Kidney capillary endothelial cell (primary cell): Measurements from ENCODE around the gene CCDC7.
"Not testable (repeated sequence)": the region's sequence is repeated elsewhere in the genome, so short reads cannot be mapped to it uniquely, and the experiment has no call there.

Source experiments
- DNase-seq: peaks from one replicate; pipeline ENCODE4 v3.0.0-alpha.2; 2018; ENCODE audit warnings: low spot score

CCDC7 gene

DNA sequence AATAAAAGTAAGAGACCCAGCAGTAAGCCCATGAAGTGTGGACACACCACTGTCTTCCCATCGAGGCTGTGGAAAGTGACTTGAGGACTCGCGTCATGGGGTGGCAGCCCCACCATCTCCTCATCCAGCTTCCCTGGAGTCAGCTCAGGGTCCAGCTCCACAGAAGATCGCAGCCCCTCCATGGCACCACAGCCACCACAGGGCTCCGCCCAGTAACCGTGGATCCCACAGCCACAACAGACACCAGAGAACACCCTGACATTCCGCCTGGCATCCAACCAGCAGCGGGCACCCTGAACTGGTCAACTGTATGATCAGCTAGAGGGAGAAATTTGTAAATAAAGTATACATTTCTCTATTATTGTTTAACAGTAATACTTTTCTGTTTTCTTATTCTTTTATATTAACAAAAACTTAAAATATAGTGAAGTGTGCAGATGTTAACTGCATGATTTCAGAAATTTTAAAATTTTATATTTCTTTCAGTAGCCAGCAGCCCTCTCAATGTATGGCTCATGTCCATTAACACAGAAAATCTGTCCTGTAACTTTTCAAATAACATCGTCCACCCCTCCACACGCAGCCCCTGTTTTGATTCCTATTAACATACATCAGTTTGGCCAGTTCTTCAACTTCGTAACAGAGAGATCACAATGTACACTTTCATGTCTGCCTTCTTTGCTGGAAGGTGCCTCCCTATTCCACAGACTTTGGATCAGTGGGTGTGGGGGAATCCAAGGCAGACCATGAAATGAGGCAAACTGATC lies 442.4 kb downstream of the CCDC7 start:
- no peak for DNase-seq

DNA sequence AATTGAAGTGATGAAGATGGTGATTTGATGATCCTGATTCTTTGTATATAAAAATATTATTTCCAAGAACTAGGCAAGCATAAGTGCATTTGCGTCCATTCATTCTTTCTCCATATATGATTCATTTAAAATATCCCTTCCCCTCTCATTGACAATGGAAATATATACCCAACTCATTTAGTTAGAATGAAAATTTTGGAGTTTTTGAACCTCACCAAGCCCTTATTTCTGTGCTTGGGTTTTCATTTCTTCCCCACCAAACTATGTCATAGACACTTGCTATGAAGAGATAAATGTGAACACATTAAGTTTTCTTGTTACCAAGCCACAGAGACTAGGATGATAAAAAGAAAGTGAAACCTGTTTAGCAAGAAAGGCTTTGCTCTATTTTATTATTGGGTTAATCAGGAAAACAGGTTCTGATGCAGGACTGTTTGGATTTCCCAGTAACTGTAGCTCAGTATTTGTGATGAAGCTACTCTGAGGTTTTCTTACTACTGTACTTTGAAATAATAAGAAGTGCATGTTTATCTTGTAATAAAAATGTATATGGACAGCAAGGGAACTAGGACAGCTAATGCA lies 443.8 kb downstream of the CCDC7 start:
- no peak for DNase-seq

DNA sequence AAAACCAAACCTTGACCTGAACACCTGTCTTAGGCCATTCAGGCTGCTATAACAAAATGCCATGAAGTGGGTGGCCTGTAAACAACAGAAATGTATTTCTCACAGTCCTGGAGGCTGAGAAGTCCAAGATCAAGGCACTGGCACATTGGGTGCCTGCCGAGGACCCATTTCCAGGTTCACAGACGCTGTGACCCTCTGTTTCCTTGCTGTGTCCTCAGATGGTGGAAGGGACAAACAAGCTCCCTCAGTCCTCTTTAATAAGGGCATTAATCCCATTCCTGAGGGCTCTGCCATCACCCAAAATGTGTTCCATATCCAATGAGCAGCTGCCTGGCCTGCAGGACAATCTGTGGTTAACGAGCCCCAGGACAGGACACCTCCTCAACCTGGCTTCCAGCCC lies 444.5 kb downstream of the CCDC7 start:
- no peak for DNase-seq

DNA sequence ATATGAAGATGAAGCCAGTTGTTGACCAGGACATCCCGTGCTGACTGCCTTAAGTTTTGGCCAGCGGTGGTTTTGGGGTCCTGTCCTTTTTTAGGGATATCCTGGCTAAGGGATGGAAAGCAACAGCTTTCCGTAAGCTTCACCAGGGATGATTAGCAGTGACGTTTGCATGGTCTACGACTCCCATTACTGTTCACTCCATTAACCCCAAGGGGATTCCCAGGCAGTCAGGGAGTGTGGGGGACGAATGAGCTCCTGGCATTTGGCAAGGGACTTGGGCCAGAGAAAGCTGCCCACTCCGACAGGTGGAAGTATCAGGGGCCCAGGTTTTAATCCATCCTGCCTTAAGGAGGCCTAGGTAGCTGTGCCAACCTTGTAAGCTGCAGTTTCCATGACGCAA lies 445.3 kb downstream of the CCDC7 start:
- DNase-seq, result no peak

DNA sequence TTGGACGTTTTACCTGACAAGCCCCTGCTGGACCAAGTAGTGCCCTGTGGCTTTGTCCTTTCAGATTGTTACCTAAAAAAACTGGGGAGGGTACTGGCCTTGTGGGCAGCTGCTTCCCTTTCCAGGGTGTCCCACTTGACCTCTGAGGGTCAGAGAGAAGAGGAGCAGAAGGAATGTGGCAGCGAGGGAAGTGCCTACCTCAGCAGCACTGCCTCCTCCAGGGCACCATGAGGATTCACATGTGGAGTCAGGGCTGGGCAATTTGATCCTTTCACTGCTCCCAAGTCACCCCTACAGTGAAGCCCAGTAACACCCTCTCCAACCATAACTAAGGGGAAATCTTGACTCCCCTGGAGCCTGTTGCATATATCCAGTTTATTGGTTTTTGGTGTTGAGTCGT lies 447.5 kb downstream of the CCDC7 start:
- DNase-seq, result no peak

DNA sequence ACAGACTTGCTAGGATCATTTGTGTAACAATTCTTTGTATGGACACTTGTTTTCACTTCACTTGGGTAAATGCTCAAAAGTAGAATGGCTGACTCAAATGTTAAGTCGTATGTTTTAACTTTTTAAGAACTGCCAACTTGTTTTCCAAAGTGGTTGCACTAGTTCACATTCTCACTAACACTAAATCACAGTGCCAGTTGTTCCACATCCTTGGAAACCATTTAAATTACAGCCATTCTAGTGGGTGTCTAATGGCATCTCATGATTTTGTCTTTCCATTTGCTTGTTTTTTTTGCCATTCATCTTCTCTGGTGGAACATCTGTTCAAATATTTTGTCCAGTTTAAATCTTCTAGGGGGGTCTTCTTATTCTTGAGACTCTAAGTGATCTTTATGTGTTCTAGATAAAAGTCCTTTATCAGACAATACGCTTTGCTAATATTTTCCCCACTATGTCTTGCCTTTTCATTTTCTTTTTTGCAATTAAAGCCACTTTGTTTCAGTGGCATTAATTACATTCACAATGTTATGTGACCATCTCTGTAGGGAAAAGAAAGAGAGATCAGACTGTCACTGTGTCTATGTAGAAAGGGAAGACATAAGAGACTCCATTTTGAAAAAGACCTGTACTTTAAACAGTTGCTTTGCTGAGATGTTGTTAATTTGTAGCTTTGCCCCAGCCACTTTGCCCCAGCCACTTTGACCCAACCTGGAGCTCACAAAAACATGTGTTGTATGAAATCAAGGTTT lies 448.1 kb downstream of the CCDC7 start:
- no peak for DNase-seq

DNA sequence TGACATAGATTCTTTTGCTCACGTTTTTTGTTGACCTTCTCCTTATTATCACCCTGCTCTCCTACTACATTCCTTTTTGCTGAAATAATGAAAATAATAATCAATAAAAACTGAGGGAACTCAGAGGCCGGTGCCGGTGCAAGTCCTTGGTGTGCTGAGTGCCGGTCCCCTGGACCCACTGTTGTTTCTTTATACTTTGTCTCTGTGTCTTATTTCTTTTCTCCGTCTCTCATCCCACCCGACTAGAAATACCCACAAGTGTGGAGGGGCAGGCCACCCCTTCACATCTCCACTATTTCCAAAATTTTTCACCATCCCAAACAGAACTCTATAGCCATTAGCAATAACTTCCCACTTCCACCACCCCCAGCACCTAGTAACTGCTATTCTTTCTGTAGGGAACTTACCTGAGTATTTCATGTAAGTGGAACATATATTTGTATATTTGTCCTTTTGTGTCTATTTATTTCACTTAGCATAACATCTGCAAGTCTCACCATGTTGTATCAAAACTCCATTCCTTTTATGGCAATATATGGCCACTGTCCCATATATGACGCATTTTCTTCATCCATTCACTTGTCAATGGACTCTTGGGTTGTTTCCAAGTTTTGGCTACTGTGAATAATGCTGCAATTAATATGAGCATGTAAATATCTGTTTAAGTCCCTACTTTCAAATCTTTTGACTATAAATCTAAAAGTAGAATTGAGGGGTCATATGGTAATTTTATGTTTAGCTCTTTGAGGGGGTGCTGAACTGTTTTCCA lies 449.4 kb downstream of the CCDC7 start:
- not testable (repeated sequence) for DNase-seq

DNA sequence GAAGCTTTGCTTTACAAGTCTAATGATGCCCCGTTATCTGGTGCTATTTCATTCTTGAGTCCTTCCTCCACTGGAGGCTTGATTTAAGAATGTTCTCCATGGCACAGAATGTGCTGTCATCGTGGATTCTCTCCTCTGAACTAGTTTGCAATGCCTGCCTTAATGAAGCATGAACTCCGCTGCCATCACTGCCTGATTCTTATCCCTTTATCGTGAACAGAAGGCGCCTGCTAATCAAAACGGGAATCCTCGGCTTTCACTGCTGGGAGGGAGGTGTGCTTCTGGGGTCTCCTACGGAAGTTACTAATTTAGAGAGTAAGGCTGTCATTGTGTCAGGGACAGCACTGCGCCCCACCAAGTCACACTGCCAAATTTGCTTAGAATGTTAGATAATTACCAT lies 455.9 kb downstream of the CCDC7 start:
- no peak for DNase-seq

DNA sequence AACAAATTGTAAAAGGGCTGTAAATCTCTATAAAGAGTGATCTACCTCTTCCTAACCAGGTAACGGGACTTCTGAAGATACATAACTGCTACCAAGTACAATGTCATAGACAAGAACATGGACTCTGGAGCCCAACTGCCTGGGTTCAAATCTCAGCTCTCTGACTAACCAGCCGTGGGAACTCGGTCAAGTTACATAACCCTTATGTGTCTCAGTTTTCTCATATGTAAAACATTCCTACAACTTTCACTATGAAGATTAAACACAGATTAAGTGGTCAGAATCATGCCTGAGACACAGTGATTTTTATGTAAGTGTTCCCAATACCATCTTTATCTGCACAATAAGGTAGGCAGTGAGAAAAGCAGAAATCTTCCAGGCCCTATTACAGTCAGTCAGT lies 459.5 kb downstream of the CCDC7 start:
- DNase-seq, result no peak

DNA sequence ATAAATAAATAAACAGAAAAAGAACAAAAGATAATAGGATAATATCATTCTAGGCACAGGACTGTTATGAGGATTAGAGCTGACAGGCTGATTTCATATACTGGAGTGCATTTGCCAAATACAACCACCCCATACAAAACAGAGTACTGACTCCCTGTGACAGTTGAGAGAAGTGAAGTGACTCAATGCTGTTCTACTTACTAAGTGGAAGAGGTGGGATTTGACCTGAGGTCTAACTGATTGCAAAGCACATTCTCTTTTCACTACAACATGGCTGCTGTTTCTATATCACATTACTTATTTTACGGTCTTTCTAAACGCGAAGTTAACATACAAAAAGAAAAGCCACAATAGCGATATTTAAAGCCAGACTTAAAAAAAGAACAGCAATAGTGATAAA lies 460.7 kb downstream of the CCDC7 start:
- DNase-seq, result no peak

DNA sequence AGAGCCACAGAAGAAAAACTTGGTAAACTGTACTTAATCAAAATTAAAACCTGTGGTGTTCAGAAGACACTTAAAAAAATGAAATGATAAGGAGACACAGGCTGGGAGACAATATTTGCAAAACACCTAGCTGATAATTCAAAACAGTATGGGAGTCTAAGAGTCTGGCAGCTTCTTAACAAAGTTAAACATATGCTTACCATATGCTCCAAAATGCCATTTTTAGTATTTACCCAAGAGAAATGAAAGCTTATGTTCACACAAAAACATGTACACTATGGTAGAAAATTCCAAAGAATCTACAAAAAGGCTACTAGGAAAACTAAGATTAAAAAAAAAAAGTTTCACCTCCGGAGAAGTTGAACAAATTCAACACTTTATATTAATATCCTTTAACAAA lies 463.5 kb downstream of the CCDC7 start:
- no peak for DNase-seq

DNA sequence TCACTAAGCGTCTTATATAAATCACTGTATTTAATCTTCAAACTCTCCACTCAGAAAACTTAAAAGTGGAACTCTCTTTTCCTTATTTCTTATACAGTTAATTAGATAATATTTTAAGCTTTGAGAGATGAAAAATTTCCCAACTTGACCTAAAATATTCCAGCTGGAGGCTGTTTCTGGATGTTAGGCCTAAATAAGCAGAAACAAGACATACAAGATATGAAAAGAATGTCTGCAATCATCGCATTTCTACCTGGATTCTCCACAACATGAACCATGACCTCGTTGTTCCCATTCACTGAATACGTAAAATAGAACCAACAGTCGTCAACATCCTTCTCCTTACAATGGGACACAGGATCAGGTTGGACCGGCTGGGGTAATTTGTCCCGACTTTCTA lies 464.0 kb downstream of the CCDC7 start:
- DNase-seq, result not testable (repeated sequence)

DNA sequence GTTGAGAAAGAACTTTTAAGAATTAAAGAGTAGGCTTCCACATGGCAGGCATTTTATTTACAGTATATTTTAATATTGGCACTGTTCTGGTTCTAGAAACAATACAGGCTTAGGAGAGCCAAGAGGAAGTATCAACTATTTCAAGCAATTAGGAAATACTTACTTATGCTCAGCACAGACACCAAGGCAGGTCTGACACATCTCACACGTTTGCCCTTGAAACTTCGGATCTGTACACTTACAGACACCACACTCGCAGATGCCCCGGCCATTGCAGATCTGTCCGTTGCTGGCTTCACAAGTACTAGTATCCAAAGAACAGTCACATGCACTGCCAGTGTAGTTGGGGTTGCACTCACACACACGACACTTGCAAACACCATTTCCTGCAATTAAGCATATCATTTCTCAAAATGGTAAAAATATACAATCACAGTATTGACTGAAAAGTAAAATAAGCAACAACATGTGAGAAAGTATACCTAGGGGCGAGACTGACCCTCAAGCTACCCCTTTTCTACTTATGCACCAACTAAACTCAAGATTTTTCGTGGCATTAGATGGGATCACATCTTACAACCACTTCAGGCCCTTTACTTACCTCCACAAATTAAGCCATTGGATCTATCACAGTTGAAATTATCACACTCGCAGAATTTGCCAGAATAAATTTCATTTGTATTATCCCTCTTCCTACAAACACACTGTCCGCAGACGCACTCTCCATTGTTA lies 465.5 kb downstream of the CCDC7 start:
- DNase-seq, result no peak

DNA sequence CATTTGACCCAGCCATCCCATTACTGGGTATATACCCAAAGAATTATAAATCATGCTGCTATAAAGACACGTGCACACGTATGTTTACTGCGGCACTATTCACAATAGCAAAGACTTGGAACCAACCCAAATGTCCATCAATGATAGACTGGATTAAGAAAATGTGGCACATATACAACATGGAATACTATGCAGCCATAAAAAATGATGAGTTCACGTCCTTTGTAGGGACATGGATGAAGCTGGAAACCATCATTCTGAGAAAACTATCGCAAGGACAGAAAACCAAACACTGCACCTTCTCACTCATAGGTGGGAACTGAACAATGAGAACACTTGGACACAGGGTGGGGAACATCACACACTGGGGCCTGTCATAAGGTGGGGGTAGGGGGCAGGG lies 471.9 kb downstream of the CCDC7 start:
- DNase-seq, result not testable (repeated sequence)

DNA sequence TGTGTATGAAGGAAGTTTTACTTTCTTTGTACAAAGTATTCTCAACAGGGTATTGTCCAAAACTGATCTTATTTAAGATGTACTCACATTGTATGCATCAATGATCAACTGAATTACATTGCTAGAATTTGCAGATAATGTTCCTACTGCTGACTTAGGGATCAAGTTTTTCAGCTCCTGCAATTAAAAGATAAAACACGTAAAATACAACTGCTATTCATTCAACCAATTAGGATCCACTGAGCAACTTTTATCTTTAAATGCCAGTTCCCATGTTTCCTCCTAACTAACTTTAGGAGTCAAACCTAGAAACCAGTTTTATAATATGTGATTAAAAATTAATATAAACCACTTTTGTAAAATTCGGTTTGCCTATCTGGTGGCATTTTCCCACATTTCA lies 476.2 kb downstream of the CCDC7 start:
- DNase-seq, result no peak

DNA sequence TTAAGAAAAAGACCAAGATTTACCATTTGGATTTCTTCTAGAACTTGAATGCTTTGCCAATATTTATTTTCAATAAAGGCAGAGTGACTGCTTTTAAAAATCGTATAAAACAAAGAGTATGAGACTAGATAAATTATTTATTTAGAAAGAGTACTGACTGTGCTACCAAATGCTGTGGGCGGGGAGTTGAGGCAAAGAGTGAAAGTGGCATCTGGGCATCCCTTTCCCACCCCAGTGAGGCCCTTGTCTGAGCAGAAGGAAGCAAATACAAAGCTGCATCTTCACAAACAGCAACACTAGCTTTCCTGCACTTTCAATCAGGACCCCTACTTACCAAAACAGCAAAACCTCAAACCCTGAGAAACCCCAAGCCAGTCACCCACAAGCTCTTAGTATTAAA lies 477.2 kb downstream of the CCDC7 start:
- no peak for DNase-seq

DNA sequence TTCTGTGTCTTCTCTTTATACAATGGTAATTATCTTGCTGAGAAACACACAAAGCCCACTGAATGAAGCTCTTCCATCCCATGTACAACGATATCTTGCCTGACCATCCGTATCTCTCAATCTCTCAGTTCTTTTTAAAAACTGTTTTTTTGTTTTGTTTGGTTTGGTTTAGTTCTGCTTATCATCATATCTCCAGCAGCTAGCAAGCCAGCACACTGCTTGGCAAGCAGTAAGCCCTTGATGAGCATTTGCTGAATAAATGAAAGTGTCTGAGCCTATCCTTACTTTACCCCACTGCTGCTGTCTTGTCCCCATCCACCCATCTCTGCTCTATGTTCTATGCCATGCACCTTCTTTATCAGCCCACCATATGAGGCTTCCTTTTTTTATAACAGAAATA lies 477.9 kb downstream of the CCDC7 start:
- DNase-seq, result no peak
